Measurements from ENCODE around the gene METRN.

GRCh38 chr16:709566-710499 is 5.1 kb upstream of the METRN start:
- TF ChIP-seq CTCF (IDR thresholded peaks at IDR 0.05) (no peak), POLR2A (IDR thresholded peaks at IDR 0.05) (no peak)
